HepG2 (cell line): ENCODE results near the gene WASF1. TPM values are rescaled to one million over a fixed set of nuclear protein-coding genes. Genes with fewer than 3 reads are reported as not detected.

ENCODE experiments used
- KAT8 ChIP-seq: IDR thresholded peaks from 2 replicates; pipeline ENCODE4 v1.6.1; 2016; ENCODE audit warnings: missing genetic modification reagents, missing compliant biosample characterization
- MED8 ChIP-seq: sonication (generic); formaldehyde crosslinking; IDR thresholded peaks from 2 replicates; pipeline ENCODE4 v1.8.1; 2023; ENCODE audit warnings: mild to moderate bottlenecking, missing genetic modification reagents; ENCODE audit not compliant: insufficient replicate concordance
- MXI1 ChIP-seq: IDR thresholded peaks from 3 replicates; pipeline ENCODE4 v1.6.1; 2012; ENCODE audit warnings: low read depth, low read length, inconsistent platforms, borderline replicate concordance
- POLR2AphosphoS5 ChIP-seq: IDR thresholded peaks from 2 replicates; pipeline ENCODE4 v1.6.1; 2012; ENCODE audit warnings: low read depth, low read length
- SIX1 ChIP-seq: sonication (generic); formaldehyde crosslinking; IDR thresholded peaks from 2 replicates; pipeline ENCODE4 v1.4.0; 2020; ENCODE audit warnings: missing genetic modification reagents, borderline replicate concordance
- TMF1 ChIP-seq: sonication (generic); formaldehyde crosslinking; IDR thresholded peaks from 2 replicates; pipeline ENCODE4 v1.8.1; 2022; ENCODE audit warnings: low read depth, missing genetic modification reagents
- ZEB1 ChIP-seq: IDR thresholded peaks from 2 replicates; pipeline ENCODE4 v1.6.1; 2012; ENCODE audit warnings: mild to moderate bottlenecking, low read depth, inconsistent platforms; ENCODE audit not compliant: insufficient replicate concordance
- ZFP36L2 ChIP-seq: sonication (generic); formaldehyde crosslinking; IDR thresholded peaks from 2 replicates; pipeline ENCODE4 v1.4.0; 2020; ENCODE audit warnings: missing genetic modification reagents
- ZNF296 ChIP-seq: sonication (generic); formaldehyde crosslinking; conservative IDR thresholded peaks from 2 replicates; pipeline ENCODE4 v1.5.0; 2020; ENCODE audit warnings: mild to moderate bottlenecking, missing genetic modification reagents
- ZNF333 ChIP-seq: sonication (generic); formaldehyde crosslinking; IDR thresholded peaks from 2 replicates; pipeline ENCODE4 v1.4.0; 2020; ENCODE audit warnings: mild to moderate bottlenecking, missing genetic modification reagents, borderline replicate concordance
- ZNF446 ChIP-seq: sonication (generic); formaldehyde crosslinking; IDR thresholded peaks from 2 replicates; pipeline ENCODE4 v1.5.0; 2020; ENCODE audit warnings: mild to moderate bottlenecking, missing genetic modification reagents
- polyA plus RNA-seq, 8 experiments: library from polyadenylated mRNA; depleted of rRNA in 3 of 8; stranded (reverse) in 7 of 8; unstranded in 1 of 8; fragments of >200 nt; fragmentation: Illumina TruSeq in 4 of 8; extraction: Trizol in 4 of 8; gene quantifications; 2 replicates each; pipeline versions ENCODE4 v1.2.1 to v1.2.3, GENCODE V29; 2011 to 2016; ENCODE audit warnings: low read depth in 4 of 8, missing spikeins in 1 of 8, mixed read lengths in 1 of 8; ENCODE audit not compliant: insufficient read depth in 1 of 8
- total RNA-seq, 5 experiments: library from RNA; depleted of rRNA; stranded (reverse); fragments of >200 nt; fragmentation: Illumina TruSeq; extraction: Trizol; gene quantifications; 2 replicates each; pipeline ENCODE4 v1.2.3, GENCODE V29; 2016; ENCODE audit warnings: low read depth in 1 of 5
- TF ChIP-seq, protein P1 (sequence below): sonication (generic); formaldehyde crosslinking; IDR thresholded peaks from 2 replicates; pipeline ENCODE4 v1.4.0; 2020; ENCODE audit warnings: mild to moderate bottlenecking, low read depth, missing genetic modification reagents
- TF ChIP-seq, protein P2 (sequence below): IDR thresholded peaks from 2 replicates; pipeline ENCODE4 v1.6.1; 2016; ENCODE audit warnings: low read depth, control low read depth
- TF ChIP-seq, protein P3 (sequence below): IDR thresholded peaks from 2 replicates; pipeline ENCODE4 v1.6.1; 2016; ENCODE audit warnings: low read depth
- TF ChIP-seq, protein P4 (sequence below): IDR thresholded peaks from 2 replicates; pipeline ENCODE4 v1.6.1; 2012; ENCODE audit warnings: inconsistent platforms
- TF ChIP-seq, protein P5 (sequence below), 2 experiments: sonication (generic) in 1 of 2; formaldehyde crosslinking in 1 of 2; IDR thresholded peaks; 2 replicates each; pipeline versions ENCODE4 v1.6.1 to v1.9.0; 2014 to 2022; ENCODE audit warnings: antibody characterized with exemption in 1 of 2, borderline replicate concordance in 1 of 2, inconsistent platforms in 1 of 2, low read depth in 1 of 2, missing genetic modification reagents in 1 of 2

Gene WASF1
- total and polyA plus RNA-seq, 2 of the 13 experiments (the other 11 are each of a cell fraction or from before 2014, with no cell fraction given), result 8.5 to 17.3 TPM

DNA sequence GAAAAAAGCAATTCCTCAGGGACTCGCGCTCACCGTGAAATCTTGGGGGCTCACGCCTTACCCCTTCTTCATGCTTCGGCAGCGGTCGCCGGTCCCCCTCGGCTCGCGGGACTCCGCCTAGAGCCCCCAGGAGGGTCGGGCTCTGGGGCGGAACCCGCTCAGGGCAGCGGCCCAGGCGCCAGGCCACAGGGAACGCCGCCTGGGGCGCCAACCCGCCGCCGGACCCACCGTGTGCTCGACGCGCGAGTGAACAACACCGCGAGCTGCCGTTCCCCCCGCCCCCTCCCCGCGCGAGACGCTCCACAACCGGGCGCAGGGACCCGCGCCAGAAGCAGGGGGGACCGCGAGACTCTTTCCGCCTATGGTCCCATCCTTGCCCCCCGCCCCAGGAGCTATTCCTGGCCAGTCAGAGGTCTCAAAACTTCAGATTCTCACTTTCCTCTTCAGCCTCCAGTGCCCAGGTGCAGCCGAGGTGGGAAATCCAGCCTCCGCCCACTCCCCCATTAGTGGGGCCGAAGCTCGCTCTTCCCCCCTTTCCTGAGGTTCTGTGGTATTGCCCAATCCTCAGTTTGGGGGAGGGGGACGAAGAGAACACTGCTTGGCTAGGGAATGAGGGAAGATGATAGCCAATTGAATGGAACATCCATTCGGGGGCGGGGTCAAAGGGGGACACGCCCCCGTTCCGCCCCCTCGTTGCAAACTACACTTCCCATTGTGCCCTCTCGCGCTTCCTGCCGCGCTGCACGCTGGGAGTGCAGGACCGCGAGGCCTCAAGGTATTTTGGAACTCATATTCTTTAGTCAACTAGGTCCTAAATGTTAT is at the start of gene WASF1 (continued):
- TF ChIP-seq, protein P1, sequence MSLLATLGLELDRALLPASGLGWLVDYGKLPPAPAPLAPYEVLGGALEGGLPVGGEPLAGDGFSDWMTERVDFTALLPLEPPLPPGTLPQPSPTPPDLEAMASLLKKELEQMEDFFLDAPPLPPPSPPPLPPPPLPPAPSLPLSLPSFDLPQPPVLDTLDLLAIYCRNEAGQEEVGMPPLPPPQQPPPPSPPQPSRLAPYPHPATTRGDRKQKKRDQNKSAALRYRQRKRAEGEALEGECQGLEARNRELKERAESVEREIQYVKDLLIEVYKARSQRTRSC (CRISPR knock-in tag), result 0 out of 2 replicates have a peak, but pooled peaks have one; percentile 58
- TF ChIP-seq MXI1, result peak; percentile 69; the same call in 1 of the 3 replicates
- TF ChIP-seq, protein P2, sequence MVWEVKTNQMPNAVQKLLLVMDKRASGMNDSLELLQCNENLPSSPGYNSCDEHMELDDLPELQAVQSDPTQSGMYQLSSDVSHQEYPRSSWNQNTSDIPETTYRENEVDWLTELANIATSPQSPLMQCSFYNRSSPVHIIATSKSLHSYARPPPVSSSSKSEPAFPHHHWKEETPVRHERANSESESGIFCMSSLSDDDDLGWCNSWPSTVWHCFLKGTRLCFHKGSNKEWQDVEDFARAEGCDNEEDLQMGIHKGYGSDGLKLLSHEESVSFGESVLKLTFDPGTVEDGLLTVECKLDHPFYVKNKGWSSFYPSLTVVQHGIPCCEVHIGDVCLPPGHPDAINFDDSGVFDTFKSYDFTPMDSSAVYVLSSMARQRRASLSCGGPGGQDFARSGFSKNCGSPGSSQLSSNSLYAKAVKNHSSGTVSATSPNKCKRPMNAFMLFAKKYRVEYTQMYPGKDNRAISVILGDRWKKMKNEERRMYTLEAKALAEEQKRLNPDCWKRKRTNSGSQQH (CRISPR knock-in tag), result no peak
- TF ChIP-seq, protein P3, sequence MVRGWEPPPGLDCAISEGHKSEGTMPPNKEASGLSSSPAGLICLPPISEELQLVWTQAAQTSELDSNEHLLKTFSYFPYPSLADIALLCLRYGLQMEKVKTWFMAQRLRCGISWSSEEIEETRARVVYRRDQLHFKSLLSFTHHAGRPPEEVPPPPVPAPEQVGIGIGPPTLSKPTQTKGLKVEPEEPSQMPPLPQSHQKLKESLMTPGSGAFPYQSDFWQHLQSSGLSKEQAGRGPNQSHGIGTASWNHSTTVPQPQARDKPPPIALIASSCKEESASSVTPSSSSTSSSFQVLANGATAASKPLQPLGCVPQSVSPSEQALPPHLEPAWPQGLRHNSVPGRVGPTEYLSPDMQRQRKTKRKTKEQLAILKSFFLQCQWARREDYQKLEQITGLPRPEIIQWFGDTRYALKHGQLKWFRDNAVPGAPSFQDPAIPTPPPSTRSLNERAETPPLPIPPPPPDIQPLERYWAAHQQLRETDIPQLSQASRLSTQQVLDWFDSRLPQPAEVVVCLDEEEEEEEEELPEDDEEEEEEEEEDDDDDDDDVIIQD (CRISPR knock-in tag), result peak; percentile 62; the same call in 1 of the 2 replicates
- TF ChIP-seq, protein P4, sequence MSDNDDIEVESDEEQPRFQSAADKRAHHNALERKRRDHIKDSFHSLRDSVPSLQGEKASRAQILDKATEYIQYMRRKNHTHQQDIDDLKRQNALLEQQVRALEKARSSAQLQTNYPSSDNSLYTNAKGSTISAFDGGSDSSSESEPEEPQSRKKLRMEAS, result peak; percentile 60
- TF ChIP-seq ZEB1, result no peak
- TF ChIP-seq TMF1, result 0 out of 2 replicates have a peak, but pooled peaks have one; percentile 53
- TF ChIP-seq ZNF296 (CRISPR knock-in tag), result no peak
- TF ChIP-seq, protein P5, sequence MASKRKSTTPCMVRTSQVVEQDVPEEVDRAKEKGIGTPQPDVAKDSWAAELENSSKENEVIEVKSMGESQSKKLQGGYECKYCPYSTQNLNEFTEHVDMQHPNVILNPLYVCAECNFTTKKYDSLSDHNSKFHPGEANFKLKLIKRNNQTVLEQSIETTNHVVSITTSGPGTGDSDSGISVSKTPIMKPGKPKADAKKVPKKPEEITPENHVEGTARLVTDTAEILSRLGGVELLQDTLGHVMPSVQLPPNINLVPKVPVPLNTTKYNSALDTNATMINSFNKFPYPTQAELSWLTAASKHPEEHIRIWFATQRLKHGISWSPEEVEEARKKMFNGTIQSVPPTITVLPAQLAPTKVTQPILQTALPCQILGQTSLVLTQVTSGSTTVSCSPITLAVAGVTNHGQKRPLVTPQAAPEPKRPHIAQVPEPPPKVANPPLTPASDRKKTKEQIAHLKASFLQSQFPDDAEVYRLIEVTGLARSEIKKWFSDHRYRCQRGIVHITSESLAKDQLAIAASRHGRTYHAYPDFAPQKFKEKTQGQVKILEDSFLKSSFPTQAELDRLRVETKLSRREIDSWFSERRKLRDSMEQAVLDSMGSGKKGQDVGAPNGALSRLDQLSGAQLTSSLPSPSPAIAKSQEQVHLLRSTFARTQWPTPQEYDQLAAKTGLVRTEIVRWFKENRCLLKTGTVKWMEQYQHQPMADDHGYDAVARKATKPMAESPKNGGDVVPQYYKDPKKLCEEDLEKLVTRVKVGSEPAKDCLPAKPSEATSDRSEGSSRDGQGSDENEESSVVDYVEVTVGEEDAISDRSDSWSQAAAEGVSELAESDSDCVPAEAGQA (IDR thresholded peaks at IDR 0.05; ENCODE audit: low read depth), result peak; percentile 27; the same call in 1 of the 2 replicates
- TF ChIP-seq, protein P5 (CRISPR knock-in tag; IDR thresholded peaks at IDR 0.05; ENCODE audit: borderline replicate concordance), result no peak
- no peak for TF ChIP-seq SIX1
- TF ChIP-seq KAT8 (CRISPR knock-in tag), result no peak
- TF ChIP-seq POLR2AphosphoS5, result peak; percentile 49
- no peak for TF ChIP-seq ZFP36L2 (CRISPR knock-in tag)
- no peak for TF ChIP-seq MED8 (CRISPR knock-in tag)
- TF ChIP-seq ZNF446 (CRISPR knock-in tag), result no peak; the same call in 1 of the 2 replicates
- TF ChIP-seq ZNF333, result peak; percentile 25; the same call in 1 of the 2 replicates
